GM23248 (cell line): ENCODE data around the gene XRCC4.

Experiments used
- EZH2 ChIP-seq: fragments of 200-600 bp; sonication (generic); IDR thresholded peaks from 2 replicates; pipeline ENCODE4 v1.6.1; 2018; ENCODE audit warnings: antibody characterized with exemption, mild to moderate bottlenecking; ENCODE audit not compliant: insufficient read depth, poor library complexity, severe bottlenecking
- EZH2phosphoT487 ChIP-seq: fragments of 200-600 bp; sonication (generic); IDR thresholded peaks from 2 replicates; pipeline ENCODE4 v1.6.1; 2018; ENCODE audit warnings: antibody characterized with exemption, moderate library complexity, mild to moderate bottlenecking, low read depth; ENCODE audit not compliant: insufficient read depth

- TF ChIP-seq EZH2 (no peak), EZH2phosphoT487 (no peak)
These were observed 315.6 kb downstream of the XRCC4 start for GRCh38 chr5:83392766-83393503.
